Panc1 (cell line): ENCODE results near the gene KRT222. TPM values are rescaled to one million over a fixed set of nuclear protein-coding genes. Genes with fewer than 3 reads are reported as not detected.

Source experiments
- ATAC-seq: fragments of 200-7000 bp; cut with Tn5 transposase; 2 replicates; pipeline ENCODE4 v1.9.1; 2020; ENCODE audit warnings: mild to moderate bottlenecking, moderate library complexity
- BruUV-seq: library from RNA; stranded (reverse); fragments of 400-500 nt; replicated peaks from 2 replicates; lab custom pipeline; 2021; lab: Mats Ljungman, UMichigan
- CTCF ChIA-PET: fragments of 300-600 bp; sonication (Branson Sonifier 250); formaldehyde crosslinking; loops from one replicate; lab custom pipeline; 2022; ENCODE audit warnings: antibody characterized with exemption; lab: Charles Lee
- POLR2A ChIA-PET: fragments of 300-600 bp; sonication (Branson Sonifier 250); formaldehyde crosslinking; loops from one replicate; lab custom pipeline; 2022; ENCODE audit warnings: antibody characterized with exemption; lab: Charles Lee
- DNase-seq: peaks from one replicate; pipeline ENCODE4 v3.0.0-alpha.2; 2010; ENCODE audit warnings: low read depth, low spot score
- H3K27ac ChIP-seq: 2 replicates; pipeline ENCODE4 v1.5.1; 2011; ENCODE audit warnings: mild to moderate bottlenecking, low read length, inconsistent platforms
- H3K27me3 ChIP-seq: fragments of 200-500 bp; sonication (Bioruptor generic); 2 replicates; pipeline ENCODE4 v1.6.0; 2014; ENCODE audit warnings: low read length, inconsistent platforms; ENCODE audit not compliant: control insufficient read depth, insufficient read depth
- H3K36me3 ChIP-seq: fragments of 200-500 bp; sonication (Bioruptor generic); 2 replicates; pipeline ENCODE4 v1.5.1; 2014; ENCODE audit warnings: inconsistent platforms, mild to moderate bottlenecking, low read length, moderate library complexity; ENCODE audit not compliant: control insufficient read depth, insufficient read depth
- H3K4me1 ChIP-seq: 2 replicates; pipeline ENCODE4 v1.5.1; 2011; ENCODE audit warnings: inconsistent platforms, mild to moderate bottlenecking, low read length, moderate library complexity; ENCODE audit not compliant: control insufficient read depth, insufficient read depth
- H3K4me3 ChIP-seq, 2 experiments: 2 replicates each; pipeline ENCODE4 v1.5.1; 2011 to 2012; ENCODE audit warnings: low read depth in 2 of 2, low read length in 2 of 2, mild to moderate bottlenecking in 2 of 2, inconsistent platforms in 1 of 2, moderate library complexity in 1 of 2
- H3K9me3 ChIP-seq: fragments of 200-500 bp; sonication (Bioruptor generic); 2 replicates; pipeline ENCODE4 v1.5.1; 2014; ENCODE audit warnings: low read depth, mild to moderate bottlenecking, inconsistent platforms, low read length, moderate library complexity; ENCODE audit not compliant: control insufficient read depth, insufficient read depth
- POLR2AphosphoS5 ChIP-seq: IDR thresholded peaks from 2 replicates; pipeline ENCODE4 v1.6.1; 2012; ENCODE audit warnings: mild to moderate bottlenecking, low read depth, low read length, moderate library complexity
- REST ChIP-seq, 2 experiments: IDR thresholded peaks; 2 replicates each; pipeline ENCODE4 v1.6.1; 2011 to 2012; ENCODE audit warnings: low read depth in 2 of 2, control low read depth in 1 of 2, low read length in 1 of 2, mild to moderate bottlenecking in 1 of 2, moderate library complexity in 1 of 2; ENCODE audit not compliant: insufficient read depth in 1 of 2
- SIN3A ChIP-seq: IDR thresholded peaks from 2 replicates; pipeline ENCODE4 v1.6.1; 2012; ENCODE audit warnings: low read depth, mild to moderate bottlenecking, low read length, moderate library complexity, borderline replicate concordance; ENCODE audit not compliant: insufficient read depth
- TCF7L2 ChIP-seq: IDR thresholded peaks from 2 replicates; pipeline ENCODE4 v1.6.1; 2011; ENCODE audit warnings: mild to moderate bottlenecking, low read depth, low read length, inconsistent platforms
- in situ Hi-C: cut with HindIII; loops from 2 replicates; pipeline ENCODE4 v1.10.0; 2016; ENCODE audit warnings: low sequenced_read_pairs, low pct_unique_long_range_greater_than_20kb
- intact Hi-C: fragments of 100-400 bp; cut with micrococcal nuclease; formaldehyde crosslinking; loops from one replicate; pipeline ENCODE4 v1.10.0; 2022; ENCODE audit not compliant: unreplicated experiment
- total RNA-seq: library from RNA; stranded (reverse); gene quantifications from one replicate; pipeline ENCODE4 v1.2.1, GENCODE V29; 2021; ENCODE audit not compliant: unreplicated experiment
- TF ChIP-seq, protein P1 (sequence below): fragments of 450-650 bp; IDR thresholded peaks from 2 replicates; pipeline ENCODE4 v1.5.1; 2017; ENCODE audit warnings: mild to moderate bottlenecking

KRT222 gene
- total RNA-seq, 1 experiment from 2014 or later, result not detected

GRCh38 chr17:40632216-40632615, 32.8 kb downstream of the KRT222 start:
- no peaks in the 10 kb centered on the region for H3K4me1 ChIP-seq
- peaks cover 80% of the 10 kb centered on the region for H3K36me3 ChIP-seq
- H3K27ac ChIP-seq, result no peak overlapping the region
- H3K27me3 ChIP-seq, result no peaks in the 10 kb centered on the region
- ATAC-seq, result no peak
- H3K9me3 ChIP-seq, result no peaks in the 10 kb centered on the region
- in situ Hi-C loops, result no loop called here
- intact Hi-C loops, result no loop called here
- TF ChIP-seq REST (IDR thresholded peaks at IDR 0.05; ENCODE audit: insufficient read depth in 1 of 2, low read depth in 2 of 2, low read length in 1 of 2) (no peak), POLR2AphosphoS5 (no peak), TCF7L2 (no peak), SIN3A (no peak)
- TF ChIP-seq, protein P1, sequence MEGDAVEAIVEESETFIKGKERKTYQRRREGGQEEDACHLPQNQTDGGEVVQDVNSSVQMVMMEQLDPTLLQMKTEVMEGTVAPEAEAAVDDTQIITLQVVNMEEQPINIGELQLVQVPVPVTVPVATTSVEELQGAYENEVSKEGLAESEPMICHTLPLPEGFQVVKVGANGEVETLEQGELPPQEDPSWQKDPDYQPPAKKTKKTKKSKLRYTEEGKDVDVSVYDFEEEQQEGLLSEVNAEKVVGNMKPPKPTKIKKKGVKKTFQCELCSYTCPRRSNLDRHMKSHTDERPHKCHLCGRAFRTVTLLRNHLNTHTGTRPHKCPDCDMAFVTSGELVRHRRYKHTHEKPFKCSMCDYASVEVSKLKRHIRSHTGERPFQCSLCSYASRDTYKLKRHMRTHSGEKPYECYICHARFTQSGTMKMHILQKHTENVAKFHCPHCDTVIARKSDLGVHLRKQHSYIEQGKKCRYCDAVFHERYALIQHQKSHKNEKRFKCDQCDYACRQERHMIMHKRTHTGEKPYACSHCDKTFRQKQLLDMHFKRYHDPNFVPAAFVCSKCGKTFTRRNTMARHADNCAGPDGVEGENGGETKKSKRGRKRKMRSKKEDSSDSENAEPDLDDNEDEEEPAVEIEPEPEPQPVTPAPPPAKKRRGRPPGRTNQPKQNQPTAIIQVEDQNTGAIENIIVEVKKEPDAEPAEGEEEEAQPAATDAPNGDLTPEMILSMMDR, result no peak
- BruUV-seq, result no TSS peak
- CTCF ChIA-PET, result interaction anchor here (0.6 kb wide), 2 partner anchors 156 to 1031 kb away, joined by 3 to 4 read pairs; no protein-coding TSS in a partner anchor
- H3K4me3 ChIP-seq, result no peak overlapping the region
- POLR2A ChIA-PET, result no interaction called here
- no peak for DNase-seq

DNA sequence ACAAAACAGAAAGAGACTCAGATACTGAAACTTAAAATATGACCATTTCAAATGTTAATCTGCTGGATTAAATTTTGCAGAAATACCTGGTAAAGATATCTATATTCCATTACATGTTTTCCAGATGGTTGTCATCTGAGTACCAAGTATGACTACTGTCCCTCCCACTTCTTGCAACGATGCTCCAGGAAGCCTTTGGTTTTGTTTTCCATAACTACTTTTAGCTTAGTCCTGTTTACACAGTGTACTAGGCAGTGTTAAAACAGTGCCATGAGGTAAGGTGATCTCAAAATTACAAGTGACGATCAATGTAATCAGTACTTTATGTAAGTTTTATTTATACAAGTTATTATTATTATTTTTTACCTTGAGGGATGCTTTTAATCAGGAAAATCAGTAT, 35.1 kb downstream of the KRT222 start:
- TF ChIP-seq TCF7L2 (no peak), REST (IDR thresholded peaks at IDR 0.05; ENCODE audit: insufficient read depth in 1 of 2, low read depth in 2 of 2, low read length in 1 of 2) (no peak), SIN3A (no peak), POLR2AphosphoS5 (no peak)
- TF ChIP-seq, protein P1, result no peak
- DNase-seq (no peak), ATAC-seq (no peak)
- ChIA-PET POLR2A (no interaction called here), CTCF (no interaction called here)
- Histone ChIP-seq H3K9me3 (no peaks in the 10 kb centered on the region), H3K4me3 (no peak overlapping the region), H3K27ac (no peak overlapping the region), H3K27me3 (no peaks in the 10 kb centered on the region), H3K4me1 (no peaks in the 10 kb centered on the region), H3K36me3 (peaks cover 58% of the 10 kb centered on the region)
- in situ Hi-C loops (no loop called here), intact Hi-C loops (no loop called here)
- no TSS peak for BruUV-seq
